GM12878 (cell line): ENCODE measurements around the gene LRRIQ4.
A peak's percentile ranks its signal among the peaks of the same experiment; 100 is the strongest.

Experiments
- EGR1 ChIP-seq, 2 experiments: IDR thresholded peaks; 1 replicate in 1 of 2; 2 replicates in 1 of 2; pipeline ENCODE4 v1.6.1; 2011 to 2012; ENCODE audit warnings: low read depth in 2 of 2, low read length in 2 of 2, borderline replicate concordance in 1 of 2, mild to moderate bottlenecking in 1 of 2, moderate library complexity in 1 of 2
- EZH2 ChIP-seq: IDR thresholded peaks from 2 replicates; pipeline ENCODE4 v1.6.1; 2012; ENCODE audit warnings: low read depth, mild to moderate bottlenecking, control low read depth, inconsistent platforms, low read length, borderline replicate concordance; ENCODE audit not compliant: control insufficient read depth
- RAD51 ChIP-seq: fragments of 450-650 bp; IDR thresholded peaks from 2 replicates; pipeline ENCODE4 v1.6.1; 2016; ENCODE audit warnings: moderate library complexity, mild to moderate bottlenecking, inconsistent platforms
- YY1 ChIP-seq: IDR thresholded peaks from 2 replicates; pipeline ENCODE4 v1.6.1; 2011; ENCODE audit warnings: low read depth, mild to moderate bottlenecking, low read length
- TF ChIP-seq, protein P1 (sequence below), 3 experiments: IDR thresholded peaks in 2 of 3; conservative IDR thresholded peaks in 1 of 3; 2 replicates each; pipeline ENCODE4 v1.5.1; 2011; ENCODE audit warnings: low read depth in 3 of 3, low read length in 3 of 3, mild to moderate bottlenecking in 3 of 3, control low read depth in 2 of 3, moderate library complexity in 2 of 3, inconsistent platforms in 1 of 3, mixed read lengths in 1 of 3; ENCODE audit not compliant: control insufficient read depth in 2 of 3, insufficient read depth in 1 of 3; ENCODE audit errors: extremely low read depth in 1 of 3
- TF ChIP-seq, protein P2 (sequence below): IDR thresholded peaks from 2 replicates; pipeline ENCODE4 v1.6.1; 2012; ENCODE audit warnings: low read depth, low read length, improper control_type of control experiment

DNA sequence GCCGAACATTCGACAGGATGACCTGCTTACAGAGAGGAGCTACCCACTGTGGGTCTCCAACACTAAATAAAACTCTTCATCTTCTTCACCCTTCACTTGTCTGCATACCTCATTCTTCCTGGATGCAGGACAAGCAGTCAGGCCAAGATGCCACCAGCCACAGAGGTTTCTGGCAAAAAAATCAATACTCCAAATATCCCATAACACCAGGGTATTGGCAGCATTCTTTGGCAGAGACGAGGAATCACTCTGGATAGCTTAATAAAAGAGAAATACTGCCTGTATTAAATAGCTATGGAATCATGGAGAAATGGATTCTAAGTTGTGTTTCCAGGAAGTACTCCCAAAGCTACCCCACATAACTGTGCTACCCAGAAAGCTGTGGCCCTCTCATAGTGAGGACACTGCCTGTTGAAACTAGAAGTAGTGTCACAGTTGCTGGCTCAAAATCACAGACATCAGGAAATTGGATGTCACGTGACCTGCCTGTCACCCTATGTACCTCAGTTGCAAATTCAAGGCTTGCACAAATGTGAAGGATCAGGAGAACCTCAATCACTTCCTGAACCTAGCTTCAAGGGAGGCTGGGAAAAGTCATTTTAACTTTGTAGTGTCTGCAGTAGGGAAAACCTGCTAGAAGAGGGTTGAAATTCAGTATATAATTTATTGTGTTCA is 68.0 kb downstream of the LRRIQ4 start:
- TF ChIP-seq, protein P1, sequence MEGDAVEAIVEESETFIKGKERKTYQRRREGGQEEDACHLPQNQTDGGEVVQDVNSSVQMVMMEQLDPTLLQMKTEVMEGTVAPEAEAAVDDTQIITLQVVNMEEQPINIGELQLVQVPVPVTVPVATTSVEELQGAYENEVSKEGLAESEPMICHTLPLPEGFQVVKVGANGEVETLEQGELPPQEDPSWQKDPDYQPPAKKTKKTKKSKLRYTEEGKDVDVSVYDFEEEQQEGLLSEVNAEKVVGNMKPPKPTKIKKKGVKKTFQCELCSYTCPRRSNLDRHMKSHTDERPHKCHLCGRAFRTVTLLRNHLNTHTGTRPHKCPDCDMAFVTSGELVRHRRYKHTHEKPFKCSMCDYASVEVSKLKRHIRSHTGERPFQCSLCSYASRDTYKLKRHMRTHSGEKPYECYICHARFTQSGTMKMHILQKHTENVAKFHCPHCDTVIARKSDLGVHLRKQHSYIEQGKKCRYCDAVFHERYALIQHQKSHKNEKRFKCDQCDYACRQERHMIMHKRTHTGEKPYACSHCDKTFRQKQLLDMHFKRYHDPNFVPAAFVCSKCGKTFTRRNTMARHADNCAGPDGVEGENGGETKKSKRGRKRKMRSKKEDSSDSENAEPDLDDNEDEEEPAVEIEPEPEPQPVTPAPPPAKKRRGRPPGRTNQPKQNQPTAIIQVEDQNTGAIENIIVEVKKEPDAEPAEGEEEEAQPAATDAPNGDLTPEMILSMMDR (IDR thresholded peaks at IDR 0.05 in 2 of 3, conservative IDR thresholded peaks at IDR 0.05 in 1 of 3; ENCODE audit: control insufficient read depth in 2 of 3, extremely low read depth in 1 of 3, insufficient read depth in 1 of 3, low read depth in 3 of 3, low read length in 3 of 3), result no peak
- TF ChIP-seq YY1 (no peak), RAD51 (peak; percentile 71; the same call in 1 of the 2 replicates), EGR1 (IDR thresholded peaks at IDR 0.05; ENCODE audit: borderline replicate concordance in 1 of 2, low read depth in 2 of 2, low read length in 2 of 2) (no peak), EZH2 (no peak)
- TF ChIP-seq, protein P2, sequence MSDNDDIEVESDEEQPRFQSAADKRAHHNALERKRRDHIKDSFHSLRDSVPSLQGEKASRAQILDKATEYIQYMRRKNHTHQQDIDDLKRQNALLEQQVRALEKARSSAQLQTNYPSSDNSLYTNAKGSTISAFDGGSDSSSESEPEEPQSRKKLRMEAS, result no peak
